ENCODE measurements around the gene UBAC2. TPM values are rescaled to one million over a fixed set of nuclear protein-coding genes. Genes with fewer than 3 reads are reported as not detected.

The UBAC2 gene
- total and polyA plus RNA-seq, 2 experiments from 2014 or later, result 78.2 to 83.1 TPM

GRCh38 chr13:99335603-99336002 is 134.9 kb downstream of the UBAC2 start:
- Histone ChIP-seq H3K4me3 (no peak overlapping the region), H3K36me3 (replicated peaks; ENCODE audit: insufficient read depth, low read depth) (no peaks in the 10 kb centered on the region), H3K79me2 (no peaks in the 10 kb centered on the region), H3K9me3 (ENCODE audit: low read depth) (no peaks in the 10 kb centered on the region), H2AFZ (no peak overlapping the region), H3K27ac (no peak overlapping the region), H3K4me1 (ENCODE audit: insufficient read depth) (no peaks in the 10 kb centered on the region), H3K9me2 (replicated peaks; ENCODE audit: insufficient read depth) (no peaks in the 10 kb centered on the region), H4K20me1 (ENCODE audit: insufficient read depth, poor library complexity, severe bottlenecking) (no peaks in the 10 kb centered on the region), H3K4me2 (no peak overlapping the region), H3K27me3 (no peaks in the 10 kb centered on the region)
- WGBS (ENCODE audit: low lambda C conversion rate, missing lambda C conversion rate), result 89% methylated on average over 4 of the region's 4 CpGs
- TF ChIP-seq EZH2phosphoT487 (IDR thresholded peaks at IDR 0.05; ENCODE audit: low read depth, severe bottlenecking, unreplicated experiment), result no peak
- TF ChIP-seq EZH2 (IDR thresholded peaks at IDR 0.05; ENCODE audit: borderline replicate concordance), result no peak
- DNase-seq (ENCODE audit: low spot score), result no peak

DNA sequence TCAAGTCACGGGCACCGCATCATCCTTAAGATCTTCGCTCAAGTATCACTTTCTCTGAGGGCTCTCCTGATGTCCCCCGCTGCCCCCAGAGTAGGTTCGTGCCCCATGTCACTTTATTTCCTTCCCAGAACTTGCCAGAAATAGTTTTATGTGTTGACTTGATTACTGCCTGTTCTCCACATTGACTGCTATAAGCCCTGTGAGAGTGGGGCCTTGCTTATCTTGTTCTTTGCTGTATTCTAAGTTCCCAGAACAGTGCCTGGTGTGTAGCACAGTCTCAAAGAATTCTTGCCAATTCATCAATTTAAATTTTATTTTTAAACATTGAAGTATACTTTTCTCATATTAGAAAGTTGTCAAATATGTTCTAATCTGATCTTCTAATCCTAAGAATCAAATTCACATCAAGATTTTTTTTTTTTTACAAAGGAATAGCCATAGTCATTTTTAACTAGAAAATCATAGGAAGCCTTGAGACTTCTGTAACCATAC is 138.6 kb downstream of the UBAC2 start:
- Histone ChIP-seq H4K20me1 (ENCODE audit: insufficient read depth, poor library complexity, severe bottlenecking) (no peaks in the 10 kb centered on the region), H3K4me1 (ENCODE audit: insufficient read depth) (no peaks in the 10 kb centered on the region), H3K9me2 (replicated peaks; ENCODE audit: insufficient read depth) (no peaks in the 10 kb centered on the region), H3K4me2 (peak overlapping the region; percentile 25), H3K27me3 (no peaks in the 10 kb centered on the region), H3K9me3 (ENCODE audit: low read depth) (no peaks in the 10 kb centered on the region), H3K79me2 (no peaks in the 10 kb centered on the region), H3K4me3 (no peak overlapping the region), H3K36me3 (replicated peaks; ENCODE audit: insufficient read depth, low read depth) (no peaks in the 10 kb centered on the region), H2AFZ (no peak overlapping the region), H3K27ac (peak overlapping the region; percentile 45)
- TF ChIP-seq EZH2 (IDR thresholded peaks at IDR 0.05; ENCODE audit: borderline replicate concordance) (no peak), EZH2phosphoT487 (IDR thresholded peaks at IDR 0.05; ENCODE audit: low read depth, severe bottlenecking, unreplicated experiment) (no peak)
- TF ChIP-seq, protein P1, sequence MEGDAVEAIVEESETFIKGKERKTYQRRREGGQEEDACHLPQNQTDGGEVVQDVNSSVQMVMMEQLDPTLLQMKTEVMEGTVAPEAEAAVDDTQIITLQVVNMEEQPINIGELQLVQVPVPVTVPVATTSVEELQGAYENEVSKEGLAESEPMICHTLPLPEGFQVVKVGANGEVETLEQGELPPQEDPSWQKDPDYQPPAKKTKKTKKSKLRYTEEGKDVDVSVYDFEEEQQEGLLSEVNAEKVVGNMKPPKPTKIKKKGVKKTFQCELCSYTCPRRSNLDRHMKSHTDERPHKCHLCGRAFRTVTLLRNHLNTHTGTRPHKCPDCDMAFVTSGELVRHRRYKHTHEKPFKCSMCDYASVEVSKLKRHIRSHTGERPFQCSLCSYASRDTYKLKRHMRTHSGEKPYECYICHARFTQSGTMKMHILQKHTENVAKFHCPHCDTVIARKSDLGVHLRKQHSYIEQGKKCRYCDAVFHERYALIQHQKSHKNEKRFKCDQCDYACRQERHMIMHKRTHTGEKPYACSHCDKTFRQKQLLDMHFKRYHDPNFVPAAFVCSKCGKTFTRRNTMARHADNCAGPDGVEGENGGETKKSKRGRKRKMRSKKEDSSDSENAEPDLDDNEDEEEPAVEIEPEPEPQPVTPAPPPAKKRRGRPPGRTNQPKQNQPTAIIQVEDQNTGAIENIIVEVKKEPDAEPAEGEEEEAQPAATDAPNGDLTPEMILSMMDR (IDR thresholded peaks at IDR 0.05; ENCODE audit: poor library complexity), result no peak
- 93% methylated on average over 5 of the region's 5 CpGs for WGBS (ENCODE audit: low lambda C conversion rate, missing lambda C conversion rate)
- DNase-seq (ENCODE audit: low spot score), result no peak

- peak overlapping the region; percentile 27 for H3K4me2 ChIP-seq
- H3K79me2 ChIP-seq, result no peaks in the 10 kb centered on the region
- no peak overlapping the region for H2AFZ ChIP-seq
- H3K9me3 ChIP-seq (ENCODE audit: low read depth), result no peaks in the 10 kb centered on the region
- no peak overlapping the region for H3K4me3 ChIP-seq
- no peaks in the 10 kb centered on the region for H3K9me2 ChIP-seq (replicated peaks; ENCODE audit: insufficient read depth)
- no peak for DNase-seq (ENCODE audit: low spot score)
- no peaks in the 10 kb centered on the region for H3K4me1 ChIP-seq (ENCODE audit: insufficient read depth)
- H3K36me3 ChIP-seq (replicated peaks; ENCODE audit: insufficient read depth, low read depth), result no peaks in the 10 kb centered on the region
- H4K20me1 ChIP-seq (ENCODE audit: insufficient read depth, poor library complexity, severe bottlenecking), result no peaks in the 10 kb centered on the region
- H3K27me3 ChIP-seq, result no peaks in the 10 kb centered on the region
- WGBS (ENCODE audit: low lambda C conversion rate, missing lambda C conversion rate), result 80% methylated on average over 8 of the region's 8 CpGs
- H3K27ac ChIP-seq, result peak overlapping the region; percentile 45
- no peak for TF ChIP-seq EZH2 (IDR thresholded peaks at IDR 0.05; ENCODE audit: borderline replicate concordance)
- TF ChIP-seq EZH2phosphoT487 (IDR thresholded peaks at IDR 0.05; ENCODE audit: low read depth, severe bottlenecking, unreplicated experiment), result no peak
These were observed 139.2 kb downstream of the UBAC2 start for GRCh38 chr13:99339736-99340397.

- Histone ChIP-seq H3K9me3 (ENCODE audit: low read depth) (no peaks in the 10 kb centered on the region), H3K36me3 (replicated peaks; ENCODE audit: insufficient read depth, low read depth) (no peaks in the 10 kb centered on the region), H3K27ac (peak overlapping the region; percentile 20), H3K4me1 (ENCODE audit: insufficient read depth) (no peaks in the 10 kb centered on the region), H2AFZ (no peak overlapping the region), H3K27me3 (no peaks in the 10 kb centered on the region), H4K20me1 (ENCODE audit: insufficient read depth, poor library complexity, severe bottlenecking) (no peaks in the 10 kb centered on the region), H3K9me2 (replicated peaks; ENCODE audit: insufficient read depth) (no peaks in the 10 kb centered on the region), H3K4me3 (no peak overlapping the region), H3K4me2 (no peak overlapping the region), H3K79me2 (no peaks in the 10 kb centered on the region)
- TF ChIP-seq EZH2phosphoT487 (IDR thresholded peaks at IDR 0.05; ENCODE audit: low read depth, severe bottlenecking, unreplicated experiment) (no peak), EZH2 (IDR thresholded peaks at IDR 0.05; ENCODE audit: borderline replicate concordance) (no peak)
- TF ChIP-seq, protein P1 (IDR thresholded peaks at IDR 0.05; ENCODE audit: poor library complexity), result no peak
- DNase-seq (ENCODE audit: low spot score), result no peak
These were observed 140.0 kb downstream of the UBAC2 start for GRCh38 chr13:99340638-99341037.

Measured in hepatocyte (in vitro differentiated cells).